Measurements from ENCODE around the gene PPIE.

Gene PPIE

GRCh38 chr1:39751595-39751994, 12.9 kb downstream of the PPIE start:
- TF ChIP-seq, protein P1, sequence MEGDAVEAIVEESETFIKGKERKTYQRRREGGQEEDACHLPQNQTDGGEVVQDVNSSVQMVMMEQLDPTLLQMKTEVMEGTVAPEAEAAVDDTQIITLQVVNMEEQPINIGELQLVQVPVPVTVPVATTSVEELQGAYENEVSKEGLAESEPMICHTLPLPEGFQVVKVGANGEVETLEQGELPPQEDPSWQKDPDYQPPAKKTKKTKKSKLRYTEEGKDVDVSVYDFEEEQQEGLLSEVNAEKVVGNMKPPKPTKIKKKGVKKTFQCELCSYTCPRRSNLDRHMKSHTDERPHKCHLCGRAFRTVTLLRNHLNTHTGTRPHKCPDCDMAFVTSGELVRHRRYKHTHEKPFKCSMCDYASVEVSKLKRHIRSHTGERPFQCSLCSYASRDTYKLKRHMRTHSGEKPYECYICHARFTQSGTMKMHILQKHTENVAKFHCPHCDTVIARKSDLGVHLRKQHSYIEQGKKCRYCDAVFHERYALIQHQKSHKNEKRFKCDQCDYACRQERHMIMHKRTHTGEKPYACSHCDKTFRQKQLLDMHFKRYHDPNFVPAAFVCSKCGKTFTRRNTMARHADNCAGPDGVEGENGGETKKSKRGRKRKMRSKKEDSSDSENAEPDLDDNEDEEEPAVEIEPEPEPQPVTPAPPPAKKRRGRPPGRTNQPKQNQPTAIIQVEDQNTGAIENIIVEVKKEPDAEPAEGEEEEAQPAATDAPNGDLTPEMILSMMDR (IDR thresholded peaks at IDR 0.05): no peak
- Histone ChIP-seq H3K27ac (no peak overlapping the region), H3K4me3 (no peak overlapping the region)
- peak; percentile 35 for DNase-seq (ENCODE audit: low spot score)

- no peak overlapping the region for H3K4me3 ChIP-seq
- DNase-seq (ENCODE audit: low spot score): peak; percentile 59
- no peak overlapping the region for H3K27ac ChIP-seq
- TF ChIP-seq, protein P1 (IDR thresholded peaks at IDR 0.05): no peak
These were observed 14.0 kb downstream of the PPIE start for GRCh38 chr1:39752703-39753102.

DNA sequence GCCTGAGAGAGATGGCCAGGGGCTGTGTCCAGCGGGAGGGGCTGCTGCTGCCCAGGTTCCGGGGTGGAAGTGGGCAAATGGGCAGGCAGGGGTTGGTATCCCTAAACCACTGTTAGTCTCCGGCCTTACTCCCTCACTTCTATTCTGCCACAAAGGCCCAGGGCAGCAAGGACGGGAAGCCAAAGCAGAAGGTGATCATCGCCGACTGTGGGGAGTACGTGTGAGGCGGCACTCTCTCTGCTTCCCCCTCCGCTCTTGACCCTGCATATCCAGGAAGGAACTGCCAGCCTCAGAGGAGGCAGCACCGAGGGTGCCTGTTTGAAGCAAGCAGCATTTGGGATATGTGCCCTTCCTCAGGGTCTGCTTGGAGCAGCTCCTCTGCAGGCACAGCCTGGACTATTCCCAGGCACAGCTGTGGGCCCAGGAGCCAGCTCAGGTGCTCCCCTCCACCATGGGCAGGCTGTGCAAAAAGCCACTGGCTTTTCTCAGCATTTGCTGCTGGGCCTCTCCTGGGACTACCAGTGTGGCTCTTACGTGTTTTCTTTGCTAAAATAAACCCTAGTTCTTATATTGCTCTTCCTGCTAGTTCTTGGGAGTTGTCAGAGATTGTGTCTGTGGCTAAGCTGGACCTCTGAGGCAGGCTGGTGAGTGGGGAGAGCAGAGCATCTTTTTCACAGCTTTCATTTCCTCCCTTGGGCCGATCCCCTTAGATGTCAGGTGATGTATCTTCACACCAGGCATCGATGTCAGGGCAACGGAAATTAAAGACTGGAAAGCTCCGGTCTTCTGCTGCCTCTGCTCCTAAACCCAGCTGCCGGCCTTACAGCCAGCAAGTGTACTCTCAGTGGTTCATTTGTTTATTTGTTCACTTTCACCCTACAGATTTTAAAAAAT, 14.7 kb downstream of the PPIE start:
- Histone ChIP-seq H3K27ac (no peak overlapping the region), H3K4me3 (no peak overlapping the region)
- DNase-seq (ENCODE audit: low spot score): peak; percentile 17
- TF ChIP-seq, protein P1 (IDR thresholded peaks at IDR 0.05): no peak

DNA sequence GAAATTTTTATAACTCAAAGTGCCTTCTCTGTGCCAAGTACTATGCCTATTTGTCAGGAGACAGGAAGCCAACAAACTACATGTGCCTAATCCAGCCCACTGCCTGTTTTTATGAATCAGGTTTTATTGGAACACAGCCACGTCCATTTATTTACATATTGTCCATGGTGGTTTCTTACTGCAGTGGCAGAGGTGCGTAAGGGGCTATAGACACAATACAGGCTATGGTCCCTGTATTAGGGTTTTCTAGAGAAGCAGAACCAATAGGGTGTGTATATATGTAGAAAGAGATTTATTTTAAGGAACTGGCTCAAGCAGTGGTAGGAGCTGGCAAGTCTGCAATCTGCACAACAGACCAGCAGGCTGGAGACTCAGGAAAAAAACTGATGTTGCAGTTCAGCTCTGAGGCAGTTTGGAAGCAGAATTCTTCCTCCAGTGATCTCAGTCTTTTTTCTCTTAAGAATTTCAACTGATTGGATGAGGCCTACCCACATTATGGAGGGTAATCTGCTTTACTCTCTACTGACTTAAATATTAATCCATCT, 15.4 kb downstream of the PPIE start:
- DNase-seq (ENCODE audit: low spot score): peak; percentile 16
- TF ChIP-seq, protein P1 (IDR thresholded peaks at IDR 0.05): no peak
- Histone ChIP-seq H3K27ac (no peak overlapping the region), H3K4me3 (no peak overlapping the region)

DNA sequence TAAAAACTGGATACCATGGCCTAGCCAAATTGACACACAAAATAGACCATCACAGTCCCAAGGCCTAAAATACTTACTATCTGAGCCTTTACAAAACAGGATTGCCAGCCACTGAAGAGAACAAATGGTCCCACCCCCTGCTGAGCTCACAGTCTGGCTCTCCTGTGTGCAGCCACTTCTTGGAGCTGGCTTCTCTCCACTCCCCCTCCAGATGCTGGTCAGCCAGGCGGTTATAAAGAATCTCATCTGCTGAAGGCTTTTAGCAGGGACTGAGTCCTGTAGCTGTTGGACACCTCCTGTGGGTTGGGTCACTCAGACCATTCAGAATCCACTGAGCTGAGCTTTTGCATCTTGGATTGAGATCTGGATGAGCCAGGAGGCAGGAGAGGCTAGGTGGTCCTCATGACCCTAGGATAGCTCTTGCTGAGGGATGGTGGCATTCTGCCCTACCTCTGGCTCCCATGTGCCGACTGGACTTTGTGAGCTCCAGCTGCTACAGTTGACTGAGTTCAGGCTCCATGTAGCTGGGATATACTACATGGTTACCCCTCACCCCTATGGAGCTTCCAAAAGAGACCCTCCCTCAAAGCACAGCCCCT, 16.3 kb downstream of the PPIE start:
- no peak overlapping the region for H3K27ac ChIP-seq
- TF ChIP-seq, protein P1 (IDR thresholded peaks at IDR 0.05): no peak
- peak; percentile 31 for DNase-seq (ENCODE audit: low spot score)
- H3K4me3 ChIP-seq: no peak overlapping the region

GRCh38 chr1:39755965-39756659, 17.4 kb downstream of the PPIE start:
- Histone ChIP-seq H3K4me3 (no peak overlapping the region), H3K27ac (no peak overlapping the region)
- TF ChIP-seq, protein P1 (IDR thresholded peaks at IDR 0.05): no peak
- no peak for DNase-seq (ENCODE audit: low spot score)
